C4-2B (cell line): ENCODE data around the gene ROS1.
"Not testable (repeated sequence)": the region's sequence is repeated elsewhere in the genome, so short reads cannot be mapped to it uniquely, and the experiment has no call there.

Source experiments
- ZFX ChIP-seq: fragments of 450-650 bp; IDR thresholded peaks from 2 replicates; pipeline ENCODE4 v1.6.1; 2017
- TF ChIP-seq, protein P1 (sequence below): fragments of 450-650 bp; conservative IDR thresholded peaks from 2 replicates; pipeline ENCODE4 v1.5.1; 2017; ENCODE audit warnings: mild to moderate bottlenecking

DNA sequence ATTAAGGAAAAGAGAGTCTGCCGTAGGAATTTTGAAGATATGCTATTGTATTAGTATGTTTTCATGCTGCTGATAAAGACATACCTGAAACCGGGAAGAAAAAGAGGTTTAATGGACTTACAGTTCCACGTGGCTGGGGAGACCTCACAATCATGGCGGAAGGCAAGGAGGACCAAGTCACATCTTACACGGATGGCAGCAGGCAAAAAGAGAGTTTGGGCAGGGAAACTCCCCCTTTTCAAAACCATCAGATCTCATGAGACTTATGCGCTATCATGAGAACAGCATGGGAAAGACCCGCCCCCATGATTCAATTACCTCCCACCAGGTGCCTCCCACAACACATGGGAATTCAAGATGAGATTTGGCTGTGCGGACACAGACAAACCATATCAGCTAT, 16.6 kb upstream of the ROS1 start:
- TF ChIP-seq, protein P1, sequence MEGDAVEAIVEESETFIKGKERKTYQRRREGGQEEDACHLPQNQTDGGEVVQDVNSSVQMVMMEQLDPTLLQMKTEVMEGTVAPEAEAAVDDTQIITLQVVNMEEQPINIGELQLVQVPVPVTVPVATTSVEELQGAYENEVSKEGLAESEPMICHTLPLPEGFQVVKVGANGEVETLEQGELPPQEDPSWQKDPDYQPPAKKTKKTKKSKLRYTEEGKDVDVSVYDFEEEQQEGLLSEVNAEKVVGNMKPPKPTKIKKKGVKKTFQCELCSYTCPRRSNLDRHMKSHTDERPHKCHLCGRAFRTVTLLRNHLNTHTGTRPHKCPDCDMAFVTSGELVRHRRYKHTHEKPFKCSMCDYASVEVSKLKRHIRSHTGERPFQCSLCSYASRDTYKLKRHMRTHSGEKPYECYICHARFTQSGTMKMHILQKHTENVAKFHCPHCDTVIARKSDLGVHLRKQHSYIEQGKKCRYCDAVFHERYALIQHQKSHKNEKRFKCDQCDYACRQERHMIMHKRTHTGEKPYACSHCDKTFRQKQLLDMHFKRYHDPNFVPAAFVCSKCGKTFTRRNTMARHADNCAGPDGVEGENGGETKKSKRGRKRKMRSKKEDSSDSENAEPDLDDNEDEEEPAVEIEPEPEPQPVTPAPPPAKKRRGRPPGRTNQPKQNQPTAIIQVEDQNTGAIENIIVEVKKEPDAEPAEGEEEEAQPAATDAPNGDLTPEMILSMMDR, result not testable (repeated sequence)
- TF ChIP-seq ZFX, result not testable (repeated sequence)
